Measurements from ENCODE around the gene HINFP. TPM values are rescaled to one million over a fixed set of nuclear protein-coding genes. Genes with fewer than 3 reads are reported as not detected.
A peak's percentile ranks its signal among the peaks of the same experiment; 100 is the strongest.

HINFP gene
- total and polyA plus RNA-seq, 9 of the 15 experiments (the other 6 are each of a cell fraction or from before 2014, with no cell fraction given), result 13.8 to 34.1 (median 22.5) TPM

DNA sequence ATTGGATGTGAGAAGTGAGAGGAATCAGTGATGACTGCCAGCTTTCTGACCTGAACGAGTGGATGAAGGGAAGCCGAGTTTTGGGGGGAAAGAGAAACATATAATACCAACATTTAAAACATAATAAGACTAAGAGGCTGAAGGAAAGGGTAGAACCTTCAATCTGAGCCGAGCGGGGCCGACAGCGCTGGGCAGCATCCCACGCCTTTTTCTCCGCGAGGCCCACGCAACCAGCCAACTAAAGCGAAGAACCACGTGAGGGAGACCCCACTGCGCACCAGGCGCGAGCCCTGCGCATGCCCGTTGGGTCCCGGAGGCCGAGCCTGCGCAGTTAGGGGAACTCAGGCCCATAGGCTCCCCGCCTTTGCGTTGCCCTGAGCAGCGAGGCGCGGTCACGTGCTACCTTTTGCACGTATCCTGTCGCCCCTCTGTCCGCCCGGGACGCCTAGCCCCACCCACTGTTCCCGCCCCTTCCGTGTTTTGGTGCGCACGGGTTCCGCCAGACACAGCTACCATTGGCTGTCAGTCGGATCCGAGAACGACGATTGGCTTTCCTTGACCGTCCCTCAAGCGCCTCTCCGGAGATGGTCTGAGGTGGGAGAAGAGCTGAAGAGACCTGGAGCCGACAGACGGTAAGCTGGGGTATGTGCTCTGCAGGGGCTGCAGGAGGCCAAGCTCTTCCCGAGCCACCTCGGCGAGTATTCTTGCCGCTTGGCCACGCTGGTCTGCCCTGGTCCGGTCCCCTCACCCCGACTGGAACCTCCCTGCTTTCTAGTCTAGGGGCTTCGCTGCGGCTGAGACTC is at the start of gene HINFP (continued):
- TF ChIP-seq SMAD3 (CRISPR knock-in tag; conservative IDR thresholded peaks at IDR 0.05) (no peak), HMG20A (CRISPR knock-in tag; conservative IDR thresholded peaks at IDR 0.05) (no peak), MCM3 (IDR thresholded peaks at IDR 0.05) (no peak), KAT2B (IDR thresholded peaks at IDR 0.05; ENCODE audit: low read depth, low read length) (no peak), ZNF644 (tag; IDR thresholded peaks at IDR 0.05; ENCODE audit: low read depth) (no peak), POLR2H (tag; IDR thresholded peaks at IDR 0.05; ENCODE audit: low read depth) (peak; percentile 64; the same call in 1 of the 2 replicates), YY1 (IDR thresholded peaks at IDR 0.05; ENCODE audit: borderline replicate concordance in 1 of 3, control insufficient read depth in 1 of 3, extremely low read depth in 1 of 3, insufficient read depth in 3 of 3, insufficient read length in 1 of 3, insufficient replicate concordance in 2 of 3, low read depth in 1 of 3, low read length in 2 of 3) (no peak), ZC3H4 (CRISPR knock-in tag; IDR thresholded peaks at IDR 0.05; ENCODE audit: borderline replicate concordance) (no peak), TEAD2 (tag; IDR thresholded peaks at IDR 0.05) (no peak), ZFX (CRISPR knock-in tag; IDR thresholded peaks at IDR 0.05) (peak; percentile 71), RBM25 (IDR thresholded peaks at IDR 0.05; ENCODE audit: low read depth, low read length, severe bottlenecking) (peak; percentile 60), ZC3H8 (IDR thresholded peaks at IDR 0.05) (no peak), HDAC1 (IDR thresholded peaks at IDR 0.05) (peak in 1 of 2 experiments; percentile 67; a peak in 2 of 4 replicates), ZNF174 (CRISPR knock-in tag; IDR thresholded peaks at IDR 0.05) (no peak), SRSF9 (IDR thresholded peaks at IDR 0.05; ENCODE audit: borderline replicate concordance, low read depth, low read length) (no peak), HMG20B (CRISPR knock-in tag; IDR thresholded peaks at IDR 0.05) (no peak), ZNF280B (CRISPR knock-in tag; IDR thresholded peaks at IDR 0.05) (no peak), ZNF512 (tag; IDR thresholded peaks at IDR 0.05) (no peak), JUNB (CRISPR knock-in tag; conservative IDR thresholded peaks at IDR 0.05) (no peak)
- TF ChIP-seq, protein P1, sequence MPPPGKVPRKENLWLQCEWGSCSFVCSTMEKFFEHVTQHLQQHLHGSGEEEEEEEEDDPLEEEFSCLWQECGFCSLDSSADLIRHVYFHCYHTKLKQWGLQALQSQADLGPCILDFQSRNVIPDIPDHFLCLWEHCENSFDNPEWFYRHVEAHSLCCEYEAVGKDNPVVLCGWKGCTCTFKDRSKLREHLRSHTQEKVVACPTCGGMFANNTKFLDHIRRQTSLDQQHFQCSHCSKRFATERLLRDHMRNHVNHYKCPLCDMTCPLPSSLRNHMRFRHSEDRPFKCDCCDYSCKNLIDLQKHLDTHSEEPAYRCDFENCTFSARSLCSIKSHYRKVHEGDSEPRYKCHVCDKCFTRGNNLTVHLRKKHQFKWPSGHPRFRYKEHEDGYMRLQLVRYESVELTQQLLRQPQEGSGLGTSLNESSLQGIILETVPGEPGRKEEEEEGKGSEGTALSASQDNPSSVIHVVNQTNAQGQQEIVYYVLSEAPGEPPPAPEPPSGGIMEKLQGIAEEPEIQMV (tag; conservative IDR thresholded peaks at IDR 0.05; ENCODE audit: low read depth), result no peak
- TF ChIP-seq, protein P2, sequence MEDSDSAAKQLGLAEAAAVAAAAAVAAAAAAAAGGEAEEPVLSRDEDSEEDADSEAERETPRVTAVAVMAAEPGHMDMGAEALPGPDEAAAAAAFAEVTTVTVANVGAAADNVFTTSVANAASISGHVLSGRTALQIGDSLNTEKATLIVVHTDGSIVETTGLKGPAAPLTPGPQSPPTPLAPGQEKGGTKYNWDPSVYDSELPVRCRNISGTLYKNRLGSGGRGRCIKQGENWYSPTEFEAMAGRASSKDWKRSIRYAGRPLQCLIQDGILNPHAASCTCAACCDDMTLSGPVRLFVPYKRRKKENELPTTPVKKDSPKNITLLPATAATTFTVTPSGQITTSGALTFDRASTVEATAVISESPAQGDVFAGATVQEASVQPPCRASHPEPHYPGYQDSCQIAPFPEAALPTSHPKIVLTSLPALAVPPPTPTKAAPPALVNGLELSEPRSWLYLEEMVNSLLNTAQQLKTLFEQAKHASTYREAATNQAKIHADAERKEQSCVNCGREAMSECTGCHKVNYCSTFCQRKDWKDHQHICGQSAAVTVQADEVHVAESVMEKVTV (CRISPR knock-in tag; IDR thresholded peaks at IDR 0.05), result no peak
